GM21360 (cell line): ENCODE measurements around the gene RNPEP.
"Not testable (repeated sequence)": the region's sequence is repeated elsewhere in the genome, so short reads cannot be mapped to it uniquely, and the experiment has no call there.

Experiments used
- ATAC-seq: cut with Tn5 transposase; IDR thresholded peaks from one replicate; pipeline ENCODE4 v1.9.1; 2021; ENCODE audit warnings: mild to moderate bottlenecking, moderate library complexity; ENCODE audit not compliant: unreplicated experiment

Gene RNPEP, protein sequence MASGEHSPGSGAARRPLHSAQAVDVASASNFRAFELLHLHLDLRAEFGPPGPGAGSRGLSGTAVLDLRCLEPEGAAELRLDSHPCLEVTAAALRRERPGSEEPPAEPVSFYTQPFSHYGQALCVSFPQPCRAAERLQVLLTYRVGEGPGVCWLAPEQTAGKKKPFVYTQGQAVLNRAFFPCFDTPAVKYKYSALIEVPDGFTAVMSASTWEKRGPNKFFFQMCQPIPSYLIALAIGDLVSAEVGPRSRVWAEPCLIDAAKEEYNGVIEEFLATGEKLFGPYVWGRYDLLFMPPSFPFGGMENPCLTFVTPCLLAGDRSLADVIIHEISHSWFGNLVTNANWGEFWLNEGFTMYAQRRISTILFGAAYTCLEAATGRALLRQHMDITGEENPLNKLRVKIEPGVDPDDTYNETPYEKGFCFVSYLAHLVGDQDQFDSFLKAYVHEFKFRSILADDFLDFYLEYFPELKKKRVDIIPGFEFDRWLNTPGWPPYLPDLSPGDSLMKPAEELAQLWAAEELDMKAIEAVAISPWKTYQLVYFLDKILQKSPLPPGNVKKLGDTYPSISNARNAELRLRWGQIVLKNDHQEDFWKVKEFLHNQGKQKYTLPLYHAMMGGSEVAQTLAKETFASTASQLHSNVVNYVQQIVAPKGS

DNA sequence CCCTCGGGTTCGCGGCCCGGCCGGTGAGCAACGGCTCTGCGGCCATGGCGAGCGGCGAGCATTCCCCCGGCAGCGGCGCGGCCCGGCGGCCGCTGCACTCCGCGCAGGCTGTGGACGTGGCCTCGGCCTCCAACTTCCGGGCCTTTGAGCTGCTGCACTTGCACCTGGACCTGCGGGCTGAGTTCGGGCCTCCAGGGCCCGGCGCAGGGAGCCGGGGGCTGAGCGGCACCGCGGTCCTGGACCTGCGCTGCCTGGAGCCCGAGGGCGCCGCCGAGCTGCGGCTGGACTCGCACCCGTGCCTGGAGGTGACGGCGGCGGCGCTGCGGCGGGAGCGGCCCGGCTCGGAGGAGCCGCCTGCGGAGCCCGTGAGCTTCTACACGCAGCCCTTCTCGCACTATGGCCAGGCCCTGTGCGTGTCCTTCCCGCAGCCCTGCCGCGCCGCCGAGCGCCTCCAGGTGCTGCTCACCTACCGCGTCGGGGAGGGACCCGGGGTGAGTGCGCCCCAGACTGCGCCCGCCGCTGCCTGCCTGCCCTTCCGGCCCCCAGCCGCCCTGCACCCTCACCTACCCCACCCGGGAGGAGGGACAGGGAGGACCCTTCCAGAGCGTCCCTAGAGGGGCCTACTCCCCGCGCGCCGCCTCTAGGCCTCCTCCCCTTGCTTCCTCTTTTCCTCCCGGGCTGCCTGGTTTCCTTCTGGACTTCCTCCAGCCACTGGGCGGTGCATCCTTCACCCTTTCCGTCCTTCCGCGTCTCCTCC, at the start of gene RNPEP:
Gene RNPEP, plus strand, starts transcription at position 26 of the 757 bp plus-strand sequence. Its CDS starts 19 bp downstream, at position 45.
- ATAC-seq, result peak; percentile 70

DNA sequence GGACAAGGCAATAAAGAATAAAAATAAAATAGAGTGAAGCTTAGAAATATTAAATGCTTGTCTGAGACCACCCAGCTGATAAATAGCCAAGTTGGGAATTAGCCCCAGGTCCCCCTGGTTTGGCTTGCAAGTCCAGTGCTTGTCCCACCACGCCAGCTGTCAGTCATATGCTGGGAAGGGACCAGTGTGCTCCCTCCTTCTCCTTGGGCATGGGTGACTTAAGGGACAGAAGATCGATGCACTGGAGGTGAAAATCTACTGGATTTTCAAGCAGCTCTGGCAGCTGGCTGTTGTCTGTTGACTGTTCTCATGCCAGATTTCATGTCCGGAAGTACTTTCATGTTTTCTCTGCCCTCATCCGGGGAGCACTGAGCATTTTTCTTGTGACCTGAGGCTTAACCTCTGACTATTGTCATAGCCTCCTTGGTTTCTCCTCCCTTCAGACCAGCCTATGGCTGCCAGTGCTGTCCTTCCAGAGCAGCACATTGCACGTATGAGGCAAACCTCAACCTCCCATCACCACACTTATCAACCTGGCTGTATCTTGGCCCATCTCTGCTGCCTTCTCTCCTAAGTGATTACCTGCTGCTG, 48.5 kb upstream of the RNPEP start:
- no peak for ATAC-seq

DNA sequence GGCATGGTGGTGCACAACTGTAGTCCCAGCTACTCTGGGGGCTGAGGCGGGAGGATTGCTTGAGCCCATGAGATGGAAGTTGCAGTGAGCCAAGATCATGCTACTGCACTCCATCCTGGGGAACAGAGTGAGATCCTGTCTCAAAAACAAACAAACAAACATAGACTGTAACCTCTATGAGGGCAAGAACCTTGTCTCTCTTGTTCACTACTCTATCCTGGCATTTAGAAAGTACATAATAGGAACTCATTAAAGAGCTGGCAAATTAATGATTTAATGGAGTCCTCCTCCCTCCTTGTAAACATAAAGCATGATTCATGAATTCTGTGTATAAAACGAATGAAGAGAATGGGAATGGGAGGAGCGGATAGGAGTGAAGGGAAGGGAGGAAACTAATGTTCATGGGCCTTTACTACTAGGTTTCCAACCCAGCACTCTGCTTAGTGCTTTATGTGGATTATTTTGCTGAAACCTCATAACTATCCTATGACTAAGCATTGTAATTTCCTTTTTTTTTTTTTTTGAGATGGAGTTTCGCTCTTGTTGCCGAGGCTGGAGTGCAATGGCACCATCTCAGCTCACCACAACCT, 44.7 kb upstream of the RNPEP start:
- no peak for ATAC-seq

DNA sequence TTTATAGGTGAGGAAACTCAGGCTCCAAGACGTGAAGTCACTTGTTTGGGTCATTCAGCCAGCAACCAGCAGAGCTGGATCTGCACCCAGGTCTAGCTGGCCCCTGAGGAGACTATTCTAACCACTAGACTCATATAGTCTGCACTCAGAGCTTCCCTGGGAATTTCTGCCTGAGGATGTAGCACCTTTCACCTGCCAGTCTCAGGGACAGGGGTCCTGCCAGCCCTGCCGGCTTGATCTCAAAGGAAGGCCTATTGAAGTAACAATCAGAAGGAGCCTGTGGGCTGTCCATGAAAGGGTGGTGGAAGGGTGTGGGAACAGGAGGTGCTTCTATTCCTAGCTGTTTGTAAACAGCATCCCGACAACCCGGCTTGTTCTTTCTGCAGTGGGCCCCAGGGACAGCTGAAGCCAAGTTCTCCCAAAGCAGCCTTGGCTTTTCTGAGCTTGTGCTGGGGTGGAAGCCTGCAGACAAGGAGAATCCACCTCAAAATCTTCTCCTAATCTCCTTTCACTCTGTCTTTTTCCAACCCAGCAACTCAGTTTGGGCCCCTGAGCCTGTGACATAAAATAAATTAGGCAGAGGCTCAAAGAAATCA, 43.9 kb upstream of the RNPEP start:
- ATAC-seq, result no peak

DNA sequence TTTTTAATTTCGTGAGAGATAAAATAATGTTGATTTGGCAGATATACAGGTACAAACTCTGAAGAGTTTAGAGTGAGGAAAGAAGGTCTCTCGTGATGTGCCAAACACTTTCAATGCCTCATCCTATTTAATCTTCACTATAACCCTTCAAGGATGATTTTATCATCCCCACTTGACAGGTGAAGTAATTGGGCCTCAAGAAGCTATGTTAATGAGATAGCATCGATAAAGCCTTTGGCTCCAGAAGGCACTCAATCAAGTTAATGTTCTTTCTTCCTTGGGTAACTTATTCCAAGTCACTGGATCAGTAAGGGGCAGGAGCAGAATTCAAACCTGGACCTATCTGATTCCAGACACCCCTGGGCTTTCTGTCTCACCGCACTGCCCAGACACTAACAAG, 43.3 kb upstream of the RNPEP start:
- no peak for ATAC-seq

DNA sequence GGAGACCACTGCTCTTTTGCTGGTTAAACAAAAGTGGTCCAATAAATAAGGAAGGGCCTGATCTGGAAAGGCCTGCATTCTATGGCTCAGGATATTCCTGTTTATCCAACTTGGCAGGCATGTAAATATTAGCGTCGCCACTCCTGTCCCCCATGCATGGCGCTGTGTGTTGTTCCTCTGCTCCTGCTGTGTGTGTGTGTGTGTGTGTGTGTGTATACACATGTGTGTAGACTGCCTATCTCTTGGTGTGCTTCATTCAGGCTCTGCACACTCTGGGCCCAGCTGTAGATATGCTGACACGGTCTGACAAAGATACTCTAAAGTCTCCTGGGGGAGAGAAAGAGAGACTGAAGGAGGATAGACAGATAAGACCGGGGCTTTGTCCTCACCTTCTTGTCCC, 42.9 kb upstream of the RNPEP start:
- ATAC-seq, result no peak

DNA sequence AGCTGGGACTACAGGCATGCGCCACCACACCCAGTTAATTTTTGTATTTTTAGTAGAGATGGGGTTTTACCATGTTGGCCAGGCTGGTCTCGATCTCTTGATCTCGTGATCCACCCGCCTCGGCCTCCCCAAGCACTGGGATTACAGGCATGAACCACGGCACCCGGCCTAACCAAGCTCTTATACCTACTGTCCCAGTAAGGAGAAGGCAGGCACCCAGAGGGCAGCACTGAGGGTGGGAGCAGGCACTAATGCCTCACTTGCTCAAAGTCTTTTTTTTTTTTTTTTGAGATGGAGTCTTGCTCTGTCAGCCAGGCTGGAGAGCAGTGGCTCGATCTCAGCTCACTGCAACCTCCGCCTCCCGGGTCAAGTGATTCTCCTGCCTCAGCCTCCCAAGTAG, 42.1 kb upstream of the RNPEP start:
- not testable (repeated sequence) for ATAC-seq

DNA sequence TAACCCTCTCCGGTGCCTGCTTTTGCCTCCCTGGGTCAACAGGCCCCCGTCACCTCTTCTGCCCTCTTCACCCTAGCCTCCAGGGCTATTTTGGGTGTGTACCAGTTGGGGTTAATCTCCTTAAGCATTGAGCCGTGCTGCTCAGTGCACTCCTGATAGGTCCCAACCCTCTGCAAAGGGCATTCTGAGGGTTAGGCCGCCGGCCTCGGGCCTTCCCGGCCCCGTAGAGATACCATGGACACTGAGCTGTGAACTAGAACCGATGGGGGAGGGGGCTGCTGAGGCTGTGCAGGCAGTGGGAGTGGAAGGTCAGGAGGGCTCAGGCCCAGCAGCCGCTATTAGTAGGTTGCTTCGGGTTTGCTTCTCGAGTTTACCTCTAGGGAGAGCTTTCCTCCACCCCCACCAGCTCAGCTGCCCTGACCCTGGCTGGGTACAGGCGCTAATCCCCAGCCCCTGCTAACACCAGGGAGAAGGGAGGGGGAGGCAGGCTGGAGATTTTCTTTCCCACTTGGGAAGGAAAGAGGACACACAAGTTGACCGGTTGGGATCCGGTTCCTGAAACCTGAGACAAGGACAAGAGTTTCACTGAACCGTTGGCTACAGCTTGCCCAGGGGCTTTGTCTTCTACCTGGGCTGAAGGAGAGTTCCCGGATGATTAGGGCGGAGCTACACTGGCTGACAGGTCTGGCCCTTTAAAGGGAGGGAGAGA, 40.9 kb upstream of the RNPEP start:
- ATAC-seq, result no peak

DNA sequence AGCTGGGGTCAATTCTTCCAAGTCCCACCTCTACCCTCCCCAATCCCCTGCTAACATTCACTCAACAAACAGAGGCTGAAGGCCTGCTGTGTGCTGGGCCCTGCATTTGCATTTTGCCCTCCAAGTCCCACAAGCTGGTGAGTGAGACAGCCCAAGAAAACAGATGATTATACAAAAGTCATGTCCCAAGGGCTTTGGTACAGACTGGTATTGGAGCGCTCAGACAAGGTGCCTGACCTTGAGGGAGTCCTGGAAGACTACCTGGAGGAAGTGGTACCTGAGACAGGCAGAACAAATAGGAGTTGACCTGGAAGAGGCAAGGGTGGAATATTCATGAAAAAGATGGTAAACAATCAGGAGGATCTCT, 40.3 kb upstream of the RNPEP start:
- no peak for ATAC-seq

DNA sequence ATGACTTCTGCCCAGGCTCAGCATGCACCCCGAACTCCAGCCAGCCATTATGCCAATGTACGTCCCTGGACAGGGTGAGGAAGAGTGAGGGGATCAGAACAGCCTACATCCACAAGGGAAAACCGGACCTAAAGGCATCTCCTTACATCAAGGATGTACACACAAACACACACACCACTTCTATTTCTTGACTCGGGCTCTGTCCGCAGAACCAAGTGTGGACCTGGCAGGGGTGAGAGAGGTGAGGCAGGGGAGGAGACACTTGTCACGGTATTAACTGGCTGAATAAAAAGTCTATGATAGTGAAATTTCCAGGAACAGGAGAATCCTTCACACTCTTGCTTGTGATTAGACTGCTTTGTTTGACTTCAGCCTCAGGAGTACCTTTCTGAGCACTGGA, 38.4 kb upstream of the RNPEP start:
- no peak for ATAC-seq

DNA sequence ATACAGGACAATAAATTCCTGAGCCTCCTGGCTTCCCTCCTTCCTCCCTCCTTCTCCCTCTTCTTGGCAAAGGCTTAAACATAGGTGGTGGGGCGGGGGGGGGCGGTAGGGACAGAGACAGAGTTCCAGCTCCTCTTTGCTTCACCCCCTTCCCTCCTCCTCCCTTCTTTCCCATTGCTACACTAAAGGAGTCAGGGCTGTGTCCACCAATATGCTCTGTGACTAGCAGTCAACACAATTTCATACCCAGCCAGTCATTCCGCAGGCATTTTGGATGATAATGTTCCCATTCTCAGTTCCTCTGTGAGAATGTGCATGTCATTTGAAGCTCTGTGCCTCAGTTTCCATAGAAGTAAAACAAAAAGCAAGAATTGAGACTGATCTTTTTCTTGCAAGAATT, 37.8 kb upstream of the RNPEP start:
- ATAC-seq, result no peak

DNA sequence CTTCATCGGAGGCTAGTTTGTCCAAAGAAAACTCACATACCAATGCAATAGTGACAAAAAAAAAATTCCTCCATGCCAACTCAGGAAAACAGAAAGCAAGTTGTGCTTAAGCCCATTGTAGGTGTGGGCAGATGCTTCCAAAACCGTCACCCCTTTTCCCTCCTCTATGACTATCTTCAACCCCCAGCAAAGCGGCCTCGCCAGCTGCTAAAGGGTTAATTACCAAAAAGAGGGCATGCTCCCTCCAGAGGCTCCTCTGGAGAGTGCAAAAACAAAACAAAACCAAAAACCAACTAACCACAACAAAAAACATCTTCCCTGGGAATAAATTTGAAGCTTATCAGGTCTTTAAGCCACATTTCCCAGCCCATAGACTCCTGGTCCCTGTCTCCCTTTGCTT, 37.3 kb upstream of the RNPEP start:
- no peak for ATAC-seq

DNA sequence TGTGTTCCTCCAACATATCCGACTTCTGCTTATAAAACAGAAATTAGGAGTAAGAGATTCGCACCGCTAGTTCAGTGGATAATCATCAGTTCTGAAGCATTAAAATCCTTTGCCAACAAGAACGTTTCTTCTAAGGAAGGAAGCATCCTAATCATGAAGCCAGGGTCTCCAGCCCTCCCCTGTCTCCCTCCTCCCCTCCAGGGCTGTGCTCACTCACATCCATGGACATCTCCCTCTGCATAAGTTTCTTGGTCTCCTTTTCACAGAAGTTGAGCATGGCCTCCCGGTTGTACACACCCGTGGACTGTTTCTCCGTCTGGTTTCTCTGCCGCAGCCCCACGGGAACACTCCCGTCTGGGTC, 36.6 kb upstream of the RNPEP start:
- ATAC-seq, result no peak

DNA sequence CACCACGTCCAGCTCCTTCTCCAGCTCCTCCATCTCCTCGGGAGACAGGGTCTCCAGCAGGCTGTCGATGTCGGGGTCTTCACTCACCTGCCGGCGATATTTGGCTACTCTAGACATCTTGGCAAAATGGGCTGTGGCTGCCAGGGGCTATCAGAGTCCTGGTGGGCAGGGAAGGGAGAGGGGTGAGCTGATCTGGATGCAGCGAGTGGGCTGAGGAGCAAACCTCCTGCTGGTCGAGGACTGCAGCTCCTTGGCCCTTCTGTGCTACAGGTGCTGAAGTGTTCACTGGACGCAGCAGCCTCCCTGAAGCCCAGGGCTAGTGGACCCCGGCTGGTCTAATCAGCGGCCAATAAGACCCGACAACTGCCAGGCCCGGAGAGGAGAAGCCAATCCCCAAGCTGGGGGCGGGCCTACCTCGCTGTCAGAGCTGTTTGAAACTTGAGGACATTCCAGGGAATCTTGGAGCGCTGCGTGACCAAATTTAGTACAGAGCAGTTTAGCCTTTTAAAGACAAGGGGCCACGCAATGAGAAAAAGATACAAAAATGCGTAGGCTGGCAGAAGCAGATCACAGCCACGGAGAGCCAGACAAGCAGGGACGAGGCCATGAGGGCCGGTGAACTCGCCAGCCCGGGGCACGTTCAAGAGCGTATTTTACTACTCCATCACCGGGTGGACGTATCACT, 36.1 kb upstream of the RNPEP start, which contains the start of gene LMOD1:
Gene LMOD1, minus strand, starts transcription at position 325 of the 685 bp plus-strand sequence. Its CDS starts 208 bp downstream, at position 117.
- no peak for ATAC-seq

DNA sequence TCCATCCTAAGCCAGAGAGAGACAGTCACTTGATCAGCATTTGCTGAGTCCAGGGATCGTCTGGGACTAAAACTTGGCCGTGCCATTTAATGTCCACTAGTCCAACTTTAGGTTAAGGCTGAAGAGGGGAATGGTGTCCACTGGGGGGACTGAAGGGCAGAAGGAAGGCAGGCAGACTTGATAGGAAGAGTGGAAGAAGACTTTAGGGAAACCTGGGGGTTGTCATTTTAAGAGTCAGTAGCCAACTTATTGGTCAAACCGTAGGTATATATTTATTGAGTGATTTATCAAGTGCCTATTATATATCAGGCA, 34.8 kb upstream of the RNPEP start:
- no peak for ATAC-seq

DNA sequence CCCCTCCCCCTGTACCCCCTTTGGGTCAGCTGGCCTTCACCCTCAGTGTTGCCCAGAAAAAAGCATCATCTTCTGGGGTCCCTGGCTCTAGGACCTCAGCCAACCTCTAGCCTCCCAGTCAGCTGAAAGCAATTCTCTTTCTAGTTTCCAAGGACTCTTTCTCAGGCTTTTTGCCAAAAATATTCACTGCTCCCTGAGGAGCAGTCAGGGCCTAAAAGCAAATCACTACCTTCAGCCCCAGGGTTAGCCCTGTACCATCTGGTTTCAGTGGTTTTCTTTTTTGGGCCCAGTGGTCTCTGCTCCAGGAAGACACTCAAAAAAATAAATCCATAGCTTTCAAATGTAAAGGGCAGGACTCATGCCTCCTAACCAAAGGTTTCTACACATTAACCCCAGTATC, 33.0 kb upstream of the RNPEP start:
- ATAC-seq, result no peak

DNA sequence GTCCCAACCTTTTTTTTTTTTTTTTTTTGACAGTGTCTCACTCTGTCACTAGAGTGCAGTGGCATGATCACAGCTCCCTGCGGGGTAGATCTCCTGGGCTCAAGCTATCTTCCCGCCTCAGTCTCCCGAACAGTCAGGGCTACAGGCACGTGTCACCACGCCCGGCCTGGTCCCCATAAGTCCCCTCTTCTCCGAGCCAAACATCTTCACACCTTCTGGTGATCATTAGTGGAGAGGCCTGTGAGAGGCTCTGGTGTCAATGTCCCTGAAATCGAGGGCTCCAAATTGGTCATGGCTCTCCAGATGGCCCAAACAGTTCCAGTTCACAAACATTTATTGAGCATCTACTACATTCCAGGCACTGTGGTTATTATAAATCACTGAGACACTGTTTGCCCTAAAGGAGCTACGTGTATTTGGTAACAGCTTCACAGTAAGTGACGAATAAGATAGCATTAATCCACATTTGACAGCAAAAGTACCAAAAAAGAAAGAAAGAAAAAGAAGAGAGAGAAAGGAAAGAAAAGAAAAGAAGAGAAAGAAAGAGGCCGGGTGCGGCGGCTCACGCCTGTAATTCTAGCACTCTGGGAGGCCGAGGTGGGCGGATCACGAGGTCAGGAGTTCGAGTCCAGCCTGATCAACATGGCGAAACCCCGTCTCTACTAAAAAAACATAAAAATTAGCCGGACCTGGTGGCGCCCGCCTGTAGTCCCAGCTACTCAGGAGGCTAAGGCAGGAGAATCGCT, 28.0 kb upstream of the RNPEP start:
- no peak for ATAC-seq

DNA sequence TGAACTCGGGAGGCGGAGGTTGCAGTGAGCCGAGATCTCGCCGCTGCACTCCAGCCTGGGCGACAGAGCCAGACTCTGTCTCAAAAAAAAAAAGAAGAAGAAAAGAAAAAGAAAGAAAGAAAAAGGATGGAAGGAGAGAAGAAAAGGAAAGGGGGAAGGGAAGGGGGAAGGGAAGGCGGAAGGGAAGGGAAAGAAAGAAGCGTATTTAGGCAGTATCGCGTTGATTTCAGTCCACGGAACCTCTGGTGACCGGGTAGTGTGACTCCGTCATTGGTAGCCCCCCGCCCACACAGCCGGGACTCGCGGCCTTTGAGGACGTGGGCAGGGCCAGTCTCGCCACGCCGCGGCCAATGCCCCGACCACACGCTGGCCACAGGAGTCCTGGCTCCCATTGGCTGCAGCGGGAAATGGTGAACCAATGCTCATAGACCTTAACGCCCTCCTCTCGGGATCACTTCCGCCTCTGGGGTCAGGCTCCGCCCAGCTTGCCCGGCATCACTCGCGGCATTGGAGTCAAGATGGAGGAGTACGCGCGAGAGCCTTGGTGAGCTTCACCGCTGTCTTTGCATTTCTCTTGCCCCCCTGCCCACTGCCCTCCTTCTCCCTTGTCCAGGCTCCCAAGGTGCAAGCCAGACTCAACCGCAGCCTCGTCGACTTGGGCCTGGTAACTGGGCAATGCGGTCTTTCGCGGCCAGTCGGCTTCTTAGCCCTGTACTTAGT, 27.3 kb upstream of the RNPEP start, which contains the start of gene TIMM17A:
Gene TIMM17A, plus strand, starts transcription at position 495 of the 720 bp plus-strand sequence. Its CDS starts 24 bp downstream, at position 519.
- ATAC-seq, result peak; percentile 98
